Astrocyte (in vitro differentiated cells and primary cell): ENCODE results near the gene CISD1.

Experiments used
- CTCF ChIP-seq: IDR thresholded peaks from 2 replicates; pipeline ENCODE4 v1.5.1; 2011; ENCODE audit warnings: low read depth, mild to moderate bottlenecking, inconsistent platforms, low read length, moderate library complexity; ENCODE audit not compliant: insufficient read depth
- EZH2 ChIP-seq: IDR thresholded peaks from 2 replicates; pipeline ENCODE4 v1.6.1; 2012; ENCODE audit warnings: mild to moderate bottlenecking, low read length, inconsistent platforms; ENCODE audit not compliant: insufficient read depth

GRCh38 chr10:58225654-58226053 is 43.3 kb upstream of the CISD1 start:
- no peak for TF ChIP-seq CTCF
- TF ChIP-seq EZH2, result no peak
